NCI-H1417 treated with DMSO at 0.1 percent for 48 hours (cell line): ENCODE data around the gene FBXO45.
"Not testable (repeated sequence)": the region's sequence is repeated elsewhere in the genome, so short reads cannot be mapped to it uniquely, and the experiment has no call there.

Experiments
- DNase-seq: peaks from one replicate; lab custom pipeline; 2025; lab: John Stamatoyannopoulos, UW

The FBXO45 gene, protein sequence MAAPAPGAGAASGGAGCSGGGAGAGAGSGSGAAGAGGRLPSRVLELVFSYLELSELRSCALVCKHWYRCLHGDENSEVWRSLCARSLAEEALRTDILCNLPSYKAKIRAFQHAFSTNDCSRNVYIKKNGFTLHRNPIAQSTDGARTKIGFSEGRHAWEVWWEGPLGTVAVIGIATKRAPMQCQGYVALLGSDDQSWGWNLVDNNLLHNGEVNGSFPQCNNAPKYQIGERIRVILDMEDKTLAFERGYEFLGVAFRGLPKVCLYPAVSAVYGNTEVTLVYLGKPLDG

DNA sequence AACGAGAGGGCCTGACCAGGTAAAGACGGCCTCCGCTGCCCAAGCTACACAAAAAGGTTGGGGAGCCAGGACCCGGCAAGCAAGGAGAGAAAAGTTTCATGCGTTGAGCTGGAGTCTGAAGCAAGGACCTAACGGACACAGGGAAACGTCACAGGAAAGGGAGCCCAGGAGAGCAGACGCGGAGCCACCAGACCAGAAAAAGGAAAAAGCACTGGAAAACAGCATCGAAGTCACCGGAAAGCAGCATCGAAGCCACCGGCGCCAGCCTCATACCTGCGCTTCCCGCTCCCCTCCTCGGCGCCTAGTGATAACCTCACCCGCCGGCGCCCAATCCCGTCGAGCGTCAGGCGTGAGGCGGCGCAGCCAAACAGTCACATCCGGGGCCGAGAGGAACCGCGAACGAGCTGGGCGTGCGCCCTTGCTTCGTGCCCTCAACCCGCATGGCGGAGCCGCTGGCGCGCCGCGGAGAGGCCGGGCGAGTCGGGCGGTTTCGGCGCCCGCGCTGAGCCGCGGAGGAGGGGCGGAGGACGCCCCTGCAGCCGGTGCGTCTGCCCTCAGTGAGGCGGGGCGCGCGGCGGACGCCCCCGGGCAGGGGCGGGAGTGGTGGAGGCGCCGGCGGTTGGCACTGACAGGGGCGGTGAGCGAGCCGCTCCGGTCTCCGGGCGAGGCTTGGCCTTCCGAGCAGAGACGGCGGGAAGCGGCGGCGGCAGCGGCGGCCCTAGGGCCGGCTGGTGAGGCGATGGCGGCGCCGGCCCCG is at the start of gene FBXO45, which contains the start of gene WDR53:
Gene FBXO45 (plus strand): TSS at position 415 of the 757 bp plus-strand sequence. CDS start 325 bp downstream, at position 740.
Gene WDR53 (minus strand): TSS at position 309 of the 757 bp plus-strand sequence. CDS start 7,079 bp downstream, outside the sequence.
- DNase-seq = peak; percentile 83

DNA sequence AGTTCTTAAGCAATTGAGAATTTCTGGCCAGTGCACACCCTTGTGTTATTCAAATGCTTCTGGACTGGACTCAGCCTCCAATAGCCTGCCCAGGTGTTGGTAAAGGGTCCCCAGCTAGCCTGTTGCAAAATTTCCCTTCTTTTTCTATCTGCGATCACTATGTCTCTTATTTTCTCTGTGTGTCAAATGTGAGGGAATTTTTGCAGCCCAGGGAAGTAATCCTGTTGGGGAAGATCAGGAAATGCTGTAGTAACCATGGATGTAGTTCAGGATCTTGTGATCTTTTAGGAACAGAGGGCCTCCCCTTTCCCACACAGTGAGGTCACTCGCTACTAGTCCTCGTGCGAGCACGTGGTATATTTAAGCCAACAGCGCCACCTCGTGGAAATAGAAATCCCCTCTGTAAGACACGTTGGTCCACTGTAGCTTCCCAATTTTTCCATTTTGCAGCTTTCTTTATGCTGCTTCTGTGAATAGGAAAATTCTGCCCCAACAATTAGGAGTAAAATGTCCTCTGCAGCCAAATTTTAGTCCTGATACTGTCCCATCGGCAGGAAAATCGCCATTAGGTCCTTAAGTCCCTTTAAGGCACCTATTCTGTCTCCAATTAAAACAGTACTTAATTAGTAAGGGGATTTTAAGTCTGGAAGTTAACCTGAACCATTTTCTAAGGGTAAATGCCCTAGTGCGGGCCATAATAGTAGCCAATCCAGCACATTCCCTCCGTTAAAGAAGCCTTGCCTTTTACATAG is 49.3 kb upstream of the FBXO45 start:
- DNase-seq = no peak

DNA sequence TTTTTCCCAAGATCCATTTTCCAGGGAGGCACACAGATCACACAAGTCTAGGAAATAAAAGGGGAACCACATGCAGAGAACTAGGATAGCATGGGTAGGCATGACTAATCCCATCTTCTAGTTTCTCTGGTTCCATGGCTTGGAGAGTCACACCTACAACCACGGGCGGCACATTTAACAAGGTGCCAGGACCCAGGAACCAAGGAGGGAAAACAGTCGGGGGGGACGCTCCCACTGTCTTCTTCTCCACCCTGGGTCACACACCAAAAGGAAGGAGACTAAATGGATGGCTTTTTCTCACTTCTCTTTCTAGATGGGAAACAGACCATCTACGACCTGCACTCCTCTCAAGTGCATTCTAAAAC is 48.8 kb upstream of the FBXO45 start:
- DNase-seq = no peak

DNA sequence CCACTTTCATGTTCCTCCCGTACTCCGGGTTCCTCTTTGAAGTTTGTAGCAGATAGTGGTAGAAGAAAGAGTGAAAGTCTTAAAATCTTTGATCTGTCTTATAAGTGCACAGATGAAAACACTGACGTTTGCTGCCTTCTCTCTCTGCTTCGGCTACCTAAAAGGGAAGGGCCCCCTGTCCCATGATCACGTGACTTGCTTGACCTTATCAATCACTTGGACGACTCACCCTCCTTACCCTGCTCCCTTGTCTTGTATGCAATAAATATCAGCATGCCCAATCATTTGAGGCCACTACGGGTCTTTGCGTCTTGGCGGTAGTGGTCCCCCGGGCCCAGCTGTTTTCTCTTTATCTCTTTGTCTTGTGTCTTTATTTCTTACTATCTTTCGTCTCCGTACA is 47.2 kb upstream of the FBXO45 start:
- DNase-seq = not testable (repeated sequence)

DNA sequence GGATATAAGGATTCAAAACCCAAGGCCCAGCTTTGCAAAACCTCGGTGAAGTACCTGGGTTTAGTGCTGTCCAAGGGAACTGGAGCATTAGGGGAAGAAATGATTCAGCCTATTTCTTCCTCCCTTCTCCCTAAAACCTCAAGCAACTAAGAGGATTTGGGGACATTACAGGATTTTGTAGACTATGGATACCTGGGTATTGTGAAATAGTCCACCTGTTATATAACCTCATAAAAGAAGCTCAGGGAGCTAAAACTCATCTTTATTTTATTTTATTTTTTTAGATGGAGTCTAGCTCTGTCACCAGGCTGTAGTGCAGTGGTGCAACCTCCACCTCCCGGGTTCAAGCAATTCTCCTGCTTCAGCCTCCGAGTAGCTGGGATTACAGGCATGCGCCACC is 44.6 kb upstream of the FBXO45 start:
- no peak for DNase-seq

DNA sequence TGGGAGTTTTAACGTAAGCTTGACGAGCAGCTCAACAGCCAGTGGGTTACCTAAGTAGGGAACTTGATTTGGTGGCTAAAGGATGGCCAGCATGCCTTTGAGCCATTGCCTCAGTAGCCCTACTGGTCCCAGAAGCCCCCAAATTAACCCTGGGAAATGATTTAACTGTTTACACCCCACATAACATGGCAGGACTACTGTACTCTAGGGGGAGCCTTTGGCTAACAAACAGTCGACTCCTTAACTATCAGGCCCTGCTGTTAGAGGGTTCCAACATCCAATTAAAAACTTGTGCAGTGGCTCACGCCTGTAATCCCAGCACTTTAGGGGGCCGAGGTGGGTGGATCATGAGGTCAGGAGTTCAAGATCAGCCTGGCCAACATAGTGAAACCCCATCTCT is 43.9 kb upstream of the FBXO45 start:
- no peak for DNase-seq

DNA sequence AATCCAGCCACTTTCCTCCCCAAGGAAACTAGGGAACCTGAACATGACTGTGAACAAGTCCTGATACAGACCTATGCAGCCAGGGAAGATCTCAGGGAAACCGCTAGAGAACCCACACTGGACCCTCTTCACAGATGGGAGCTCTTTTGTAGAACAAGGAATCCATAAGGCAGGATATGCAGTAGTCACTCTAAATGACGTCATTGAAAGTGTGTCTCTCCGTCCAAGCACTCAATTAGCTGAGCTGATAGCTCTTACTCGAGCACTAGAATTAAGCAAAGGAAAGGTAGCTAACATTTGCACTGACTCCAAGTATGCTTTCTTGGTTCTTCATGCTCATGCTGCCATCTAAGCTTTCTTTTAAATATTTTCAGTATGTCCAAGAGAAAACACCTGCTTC is 43.3 kb upstream of the FBXO45 start:
- DNase-seq = no peak

DNA sequence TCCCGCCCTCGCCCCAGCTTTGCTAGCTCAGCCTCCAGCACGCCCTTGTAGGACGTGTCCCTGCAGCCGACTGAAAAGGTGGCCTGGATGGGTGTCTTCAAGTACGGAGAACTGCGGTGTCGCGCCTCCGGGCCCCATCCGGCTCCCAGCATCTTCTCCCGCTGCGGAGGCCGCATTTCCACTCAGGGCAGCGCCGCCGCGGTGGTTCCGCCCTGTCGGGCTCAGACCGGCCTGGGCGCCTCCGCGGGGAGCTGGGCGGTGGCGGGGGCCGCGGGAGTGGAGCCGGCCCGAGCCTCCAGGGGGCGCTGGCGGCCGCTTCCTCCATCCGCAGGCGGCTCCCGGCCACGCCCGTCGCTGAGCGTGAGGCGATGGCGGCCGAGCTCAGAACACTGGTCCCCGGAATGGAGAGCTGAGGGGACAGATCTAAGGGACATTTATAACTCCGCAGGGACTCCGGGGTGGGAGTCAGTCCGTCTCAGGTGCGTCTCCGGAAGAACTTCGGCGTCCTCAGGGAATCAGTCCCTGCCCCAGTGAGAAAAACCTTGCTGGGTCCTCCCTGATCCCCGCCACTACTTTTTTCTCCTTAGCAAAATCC is 39.7 kb upstream of the FBXO45 start:
- DNase-seq = no peak

DNA sequence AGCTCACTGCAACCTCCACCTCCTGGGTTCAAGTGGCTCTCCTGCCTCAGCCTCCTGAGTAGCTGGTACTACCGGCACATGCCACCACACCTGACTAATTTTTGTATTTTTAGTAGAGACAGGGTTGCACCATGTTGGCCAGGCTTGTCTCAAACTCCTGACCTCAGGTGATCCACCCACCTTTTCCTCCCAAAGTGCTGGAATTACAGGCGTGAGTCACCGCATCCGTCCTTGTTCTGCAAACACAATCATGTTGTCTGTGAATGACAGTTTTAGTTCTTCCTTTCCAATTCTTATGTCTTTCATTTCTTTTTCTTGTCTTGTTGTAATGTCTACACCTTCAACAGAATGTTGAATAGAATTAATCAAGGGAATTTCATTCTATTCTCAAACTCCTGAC is 37.0 kb upstream of the FBXO45 start:
- no peak for DNase-seq

DNA sequence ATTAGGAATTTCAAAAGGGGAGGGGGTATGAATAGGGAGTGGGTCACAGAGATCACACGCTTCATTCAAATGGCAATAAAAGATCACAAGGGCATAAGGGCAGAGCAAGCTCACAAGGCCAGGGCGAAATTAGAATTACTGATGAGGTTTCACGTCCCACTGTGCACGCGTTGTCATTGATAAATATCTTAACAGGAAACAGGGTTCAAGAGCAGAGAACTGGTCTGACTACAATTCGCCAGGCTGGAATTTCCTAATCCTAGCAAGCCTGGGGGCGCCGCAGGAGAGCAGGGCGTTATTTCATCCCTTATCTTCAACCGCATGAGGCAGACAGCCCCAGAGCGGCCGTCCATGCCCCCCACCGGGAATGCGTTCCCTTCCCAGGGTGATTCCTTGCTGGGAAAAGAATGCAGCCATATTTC is 35.2 kb upstream of the FBXO45 start:
- DNase-seq = no peak

DNA sequence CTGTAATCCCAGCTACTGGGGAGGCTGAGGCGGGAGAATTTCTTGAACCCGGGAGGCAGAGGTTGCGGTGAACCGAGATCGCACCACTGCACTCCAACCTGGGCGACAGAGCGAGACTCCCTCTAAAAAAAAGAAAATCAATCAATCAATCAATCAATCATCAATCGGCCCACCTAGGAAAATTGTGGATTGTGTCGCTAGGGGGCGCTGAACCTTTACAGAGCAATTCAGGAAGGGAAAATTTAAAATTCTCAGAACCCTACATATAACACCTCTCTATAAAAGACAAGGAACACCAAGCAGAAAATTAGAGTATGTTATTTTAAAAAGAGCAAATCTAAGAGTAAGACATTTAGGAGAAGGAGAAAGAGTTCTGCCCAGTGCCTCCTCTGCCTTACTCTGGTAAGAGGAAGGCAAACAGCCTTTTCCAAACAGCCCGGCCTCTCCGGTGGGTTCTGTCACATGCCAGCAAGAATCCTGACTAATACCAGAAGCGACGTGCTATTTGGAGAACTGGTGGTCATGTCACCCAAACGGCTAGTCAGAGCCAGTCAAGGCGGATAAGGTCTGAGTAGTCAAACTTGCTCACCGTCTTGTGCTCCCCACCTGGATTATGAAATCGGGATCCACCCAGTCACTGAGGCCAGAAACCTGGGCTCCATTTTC is 31.0 kb upstream of the FBXO45 start:
- no peak for DNase-seq

DNA sequence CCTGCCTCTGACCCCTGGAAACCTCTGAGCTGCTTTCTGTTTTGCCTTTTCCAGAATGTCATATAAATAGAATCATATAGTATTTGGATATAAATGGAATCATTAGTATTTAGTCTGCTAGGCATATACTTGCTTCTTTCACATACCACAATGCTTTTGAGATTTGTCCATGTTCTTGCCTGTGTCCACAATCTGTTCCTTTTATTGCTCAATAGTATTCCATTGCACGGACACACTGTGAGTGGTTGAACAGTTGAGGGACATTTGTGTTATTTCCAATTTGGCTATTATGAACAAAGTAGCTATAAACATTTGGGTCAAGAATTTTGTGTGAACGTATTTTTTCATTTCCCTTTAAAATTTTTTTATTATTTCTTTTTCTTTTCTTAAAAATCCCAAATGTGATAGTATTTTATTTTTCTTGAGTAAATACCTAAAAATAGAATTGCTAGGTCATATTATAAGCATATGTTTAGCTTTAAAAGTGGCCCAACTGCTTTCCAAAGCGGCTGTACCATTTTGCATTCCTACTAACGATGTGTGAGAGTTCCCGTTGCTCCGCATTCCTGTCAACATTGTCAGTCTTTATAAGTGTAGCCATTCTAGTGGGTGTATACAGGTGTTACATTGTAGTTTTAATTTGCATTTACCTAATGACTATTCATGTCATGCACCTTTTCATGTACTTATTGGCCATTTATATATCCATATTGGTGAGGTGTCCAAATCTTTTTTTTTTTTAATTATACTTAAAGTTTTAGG is 26.6 kb upstream of the FBXO45 start:
- DNase-seq = no peak

DNA sequence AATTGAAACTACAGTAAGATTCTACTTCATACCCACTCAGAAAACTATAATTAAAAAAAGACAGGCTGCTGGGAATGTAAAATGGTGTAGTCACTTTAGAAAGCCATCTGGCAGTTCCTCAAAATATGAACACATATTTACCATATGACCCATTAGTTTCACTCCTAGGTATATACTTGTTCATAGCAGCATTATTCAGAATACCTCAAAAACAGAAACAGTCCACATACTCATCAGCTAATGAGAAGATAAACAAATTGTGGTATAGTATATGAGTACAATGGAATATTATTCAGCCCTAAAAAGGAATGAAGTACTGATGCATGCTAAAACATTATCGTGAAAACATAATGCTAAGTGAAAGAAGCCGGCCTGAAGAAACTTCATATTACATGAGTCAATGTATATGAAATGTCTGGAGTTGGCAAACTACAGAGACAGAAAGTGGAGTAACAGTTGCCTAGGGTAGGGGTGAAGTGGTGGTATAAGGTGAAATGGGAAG is 23.9 kb upstream of the FBXO45 start:
- no peak for DNase-seq

DNA sequence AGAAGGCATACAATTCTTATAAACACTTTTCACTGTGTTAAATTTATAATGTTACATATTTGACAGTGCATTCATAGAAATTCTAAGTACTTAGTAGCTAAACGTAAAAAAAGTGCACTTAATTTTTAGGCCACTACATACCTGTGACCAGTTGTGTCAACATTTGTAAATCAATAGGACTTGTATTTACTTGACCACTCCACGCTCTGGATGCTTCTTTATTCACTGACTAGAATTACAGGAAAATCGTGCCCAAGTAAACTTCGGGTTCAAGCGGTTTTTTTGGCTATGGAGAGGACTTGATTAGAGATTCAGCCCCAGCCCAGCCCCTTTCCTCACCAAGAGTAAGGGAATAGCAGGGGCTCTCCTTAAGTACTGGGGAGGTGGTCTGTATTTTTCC is 21.9 kb upstream of the FBXO45 start:
- no peak for DNase-seq

DNA sequence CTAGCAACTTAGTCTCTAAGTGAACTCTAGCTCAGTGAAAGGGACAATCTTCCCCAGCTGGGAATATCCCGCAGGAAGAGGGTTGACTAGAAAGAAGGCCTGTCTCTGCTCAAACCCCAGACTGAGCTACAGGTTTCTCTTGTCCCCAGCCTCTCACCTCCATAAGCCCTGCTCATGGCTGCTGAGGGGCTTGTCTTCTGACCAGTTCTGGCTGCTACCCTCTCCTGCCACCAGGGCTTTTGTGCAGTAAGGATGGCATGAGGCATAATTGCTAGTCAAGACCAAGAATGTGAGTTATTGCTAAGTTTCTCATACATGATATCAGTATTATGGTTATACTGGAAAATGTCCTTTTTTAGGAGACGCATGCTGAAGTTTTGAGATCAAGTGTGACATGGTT is 21.4 kb upstream of the FBXO45 start:
- DNase-seq = no peak

DNA sequence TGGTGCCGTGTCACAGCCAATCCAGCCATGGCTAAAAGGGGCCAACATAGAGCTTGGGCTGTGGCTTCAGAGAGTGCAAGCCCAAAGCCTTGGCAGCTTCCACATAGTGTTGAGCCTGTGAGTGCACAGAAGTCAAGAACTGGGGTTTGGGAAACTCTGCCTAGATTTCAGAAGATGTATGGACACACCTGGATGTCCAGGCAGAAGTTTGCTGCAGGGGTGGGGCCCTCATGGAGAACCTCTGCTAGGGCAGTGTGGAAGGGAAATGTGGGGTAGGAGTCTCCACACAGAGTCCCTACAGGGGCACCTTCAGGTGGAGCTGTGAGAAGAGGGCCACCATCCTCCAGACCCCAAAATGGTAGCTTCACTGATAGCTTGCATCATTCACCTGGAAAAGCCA is 19.1 kb upstream of the FBXO45 start:
- not testable (repeated sequence) for DNase-seq

DNA sequence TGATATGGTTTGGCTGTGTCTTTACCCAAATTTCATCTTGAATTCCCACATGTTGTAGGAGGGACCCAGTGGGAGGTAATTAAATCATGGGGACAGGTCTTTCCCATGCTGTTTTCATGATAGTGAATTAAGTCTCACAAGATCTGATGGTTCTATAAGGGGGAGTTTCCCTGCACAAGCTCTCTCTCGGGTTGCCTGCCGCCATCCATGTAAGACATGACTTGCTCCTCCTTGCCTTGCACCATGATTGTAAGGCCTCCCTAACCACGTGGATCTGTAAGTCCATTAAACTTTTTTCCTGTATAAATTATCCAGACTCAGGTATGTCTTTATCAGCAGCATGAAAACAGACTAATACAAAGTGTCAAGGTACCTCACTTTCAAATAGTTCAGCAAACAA is 18.3 kb upstream of the FBXO45 start:
- DNase-seq = not testable (repeated sequence)

DNA sequence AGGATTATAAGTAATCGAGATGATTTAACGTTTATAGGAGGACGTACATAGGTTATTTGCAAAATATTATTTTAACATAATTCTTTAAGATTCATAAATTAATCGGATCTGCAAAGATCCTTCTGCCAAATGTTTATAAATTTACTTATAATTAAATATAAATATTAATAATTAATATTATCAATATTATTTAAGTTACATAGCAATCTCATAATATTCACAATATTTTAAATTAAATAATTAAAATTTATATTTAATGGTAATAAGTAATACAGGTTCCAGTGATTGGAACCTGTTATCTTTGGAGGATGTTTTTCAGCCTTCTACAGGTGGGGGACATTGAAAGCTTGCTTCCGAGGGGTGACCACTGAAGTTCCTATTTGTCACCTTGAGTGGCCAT is 16.2 kb upstream of the FBXO45 start:
- DNase-seq = no peak

DNA sequence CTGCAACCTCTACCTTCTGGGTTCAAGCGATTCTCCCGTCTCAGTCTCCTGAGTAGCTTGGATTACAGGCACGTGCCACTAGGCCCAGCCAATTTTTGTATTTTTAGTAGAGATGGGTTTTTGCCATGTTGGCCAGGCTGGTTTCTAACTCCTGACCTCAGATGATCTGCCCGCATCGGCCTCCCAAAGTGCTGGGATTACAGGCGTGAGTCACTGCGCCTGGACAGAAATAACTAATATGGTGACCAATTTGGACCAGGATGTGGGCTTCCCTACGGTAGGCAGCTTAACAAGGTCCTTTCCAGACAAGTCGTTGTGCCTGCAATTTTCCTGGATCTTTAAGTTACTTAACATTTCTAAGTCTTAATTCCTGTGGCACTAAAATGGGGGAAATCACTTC is 14.9 kb upstream of the FBXO45 start:
- no peak for DNase-seq

DNA sequence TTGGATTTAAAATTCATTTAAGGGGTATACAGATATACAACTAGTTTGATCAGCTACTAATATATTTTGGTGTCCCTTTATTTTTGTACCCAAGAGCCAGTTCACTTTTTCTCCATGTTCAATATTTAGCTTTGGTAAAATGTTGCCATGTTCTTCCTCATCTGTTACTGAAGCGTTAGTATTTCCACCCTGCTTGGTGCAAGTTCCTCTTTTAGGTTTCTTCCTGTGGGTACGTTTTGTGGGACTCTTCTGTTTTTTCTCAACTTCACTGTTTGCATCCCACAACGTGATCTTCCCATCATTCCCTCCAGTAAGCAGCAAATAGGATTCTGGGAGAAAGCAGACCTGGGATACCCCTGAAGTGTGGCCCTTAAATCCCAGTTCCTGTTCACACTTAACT is 14.3 kb upstream of the FBXO45 start:
- DNase-seq = no peak

DNA sequence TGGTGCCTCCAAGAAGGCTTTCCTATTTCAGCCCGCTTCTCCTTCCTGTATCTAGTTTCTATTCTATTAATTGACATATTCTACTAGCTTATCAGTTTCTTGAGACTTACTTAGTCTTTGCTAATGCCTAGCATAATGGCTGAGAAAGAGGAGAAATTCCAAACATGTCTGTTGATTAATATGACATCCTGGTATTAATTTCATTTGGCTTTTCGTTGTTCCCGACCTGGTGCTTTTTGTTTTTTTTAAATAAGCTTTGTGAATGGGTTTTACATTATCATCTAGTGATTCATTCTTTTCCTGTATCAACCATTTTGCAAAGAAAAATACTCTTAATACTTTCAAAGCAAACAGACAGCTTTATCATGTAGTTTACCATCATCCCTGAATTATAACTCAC is 13.2 kb upstream of the FBXO45 start:
- no peak for DNase-seq
